Measurements from ENCODE around the gene IPO8.

The IPO8 gene

GRCh38 chr12:30692470-30692869 lies 3.2 kb downstream of the IPO8 start:
- no peaks in the 10 kb centered on the region for H3K9me2 ChIP-seq (replicated peaks; ENCODE audit: insufficient read depth, low read length)
- H3K4me2 ChIP-seq (ENCODE audit: low read depth, low read length): no peak overlapping the region
- H3F3A ChIP-seq (ENCODE audit: insufficient read depth, low read length): no peaks in the 10 kb centered on the region
- no peak for TF ChIP-seq EZH2 (optimal IDR thresholded peaks at IDR 0.05; ENCODE audit: low read depth, low read length)
- no peak for TF ChIP-seq CTCF (IDR thresholded peaks at IDR 0.05; ENCODE audit: low read length)
- TF ChIP-seq EZH2phosphoT487 (IDR thresholded peaks at IDR 0.05; ENCODE audit: low read length): no peak
- H3K27ac ChIP-seq (ENCODE audit: low read length): no peak overlapping the region
- no peak for DNase-seq
- H2AFZ ChIP-seq (ENCODE audit: low read length): no peak overlapping the region
- H3K9me3 ChIP-seq (replicated peaks; ENCODE audit: insufficient read depth, low read length): no peaks in the 10 kb centered on the region
- H3K9ac ChIP-seq (ENCODE audit: low read length): no peak overlapping the region
- no peaks in the 10 kb centered on the region for H3K27me3 ChIP-seq (replicated peaks; ENCODE audit: insufficient read depth, low read length)
- H4K20me1 ChIP-seq (ENCODE audit: insufficient read depth, low read length): no peaks in the 10 kb centered on the region
- H3K36me3 ChIP-seq (replicated peaks; ENCODE audit: insufficient read depth, low read length): peaks cover 5% of the 10 kb centered on the region; the same call in 1 of the 2 replicates
- no peak overlapping the region for H3K4me3 ChIP-seq (ENCODE audit: low read length)
- H3K4me1 ChIP-seq (ENCODE audit: low read length): peaks cover 15% of the 10 kb centered on the region; the same call in 1 of the 2 replicates
- peaks cover 71% of the 10 kb centered on the region for H3K79me2 ChIP-seq (ENCODE audit: low read length)

DNA sequence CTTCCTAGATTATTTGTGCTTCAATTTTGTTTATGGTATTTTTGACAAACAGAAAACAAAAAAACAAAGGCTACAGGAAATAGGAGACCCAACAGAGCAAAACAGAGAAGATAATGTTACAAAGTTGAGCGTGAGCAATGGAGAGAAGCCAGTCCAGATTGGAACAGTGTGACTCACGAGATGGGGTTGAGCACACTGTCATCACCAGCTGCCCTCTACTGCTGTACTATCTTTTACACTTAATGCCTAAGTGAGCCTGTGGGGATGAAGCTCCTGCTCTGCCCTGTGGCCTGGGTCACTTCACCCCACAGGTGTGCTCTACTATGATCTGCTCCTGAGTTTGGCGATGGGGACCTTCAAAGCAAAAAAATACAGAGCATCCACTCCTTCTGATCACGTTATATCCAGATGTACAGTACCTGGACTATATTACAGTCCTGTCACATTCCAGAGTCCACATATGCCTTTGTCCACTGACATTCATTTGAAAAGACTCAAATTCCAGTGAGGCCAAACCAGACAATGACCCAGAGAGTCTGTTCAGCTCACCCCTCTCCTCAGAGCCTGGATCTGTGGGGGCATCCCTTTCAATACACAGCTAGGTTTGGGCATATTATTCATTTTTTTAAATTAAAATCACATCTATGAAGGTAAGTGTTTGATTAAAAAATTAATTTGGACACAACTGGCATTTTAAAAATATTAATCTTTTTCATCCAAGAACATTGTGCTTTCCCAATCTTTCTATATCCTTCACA lies 4.4 kb downstream of the IPO8 start:
- no peak overlapping the region for H3K27ac ChIP-seq (ENCODE audit: low read length)
- H4K20me1 ChIP-seq (ENCODE audit: insufficient read depth, low read length): no peaks in the 10 kb centered on the region
- H2AFZ ChIP-seq (ENCODE audit: low read length): no peak overlapping the region
- H3K9me3 ChIP-seq (replicated peaks; ENCODE audit: insufficient read depth, low read length): no peaks in the 10 kb centered on the region
- H3K4me1 ChIP-seq (ENCODE audit: low read length): peaks cover 14% of the 10 kb centered on the region; the same call in 1 of the 2 replicates
- H3K9me2 ChIP-seq (replicated peaks; ENCODE audit: insufficient read depth, low read length): no peaks in the 10 kb centered on the region
- peaks cover 5% of the 10 kb centered on the region; the same call in 1 of the 2 replicates for H3K36me3 ChIP-seq (replicated peaks; ENCODE audit: insufficient read depth, low read length)
- H3K27me3 ChIP-seq (replicated peaks; ENCODE audit: insufficient read depth, low read length): no peaks in the 10 kb centered on the region
- H3K4me2 ChIP-seq (ENCODE audit: low read depth, low read length): no peak overlapping the region
- DNase-seq: no peak
- H3K4me3 ChIP-seq (ENCODE audit: low read length): no peak overlapping the region
- no peak overlapping the region for H3K9ac ChIP-seq (ENCODE audit: low read length)
- no peaks in the 10 kb centered on the region for H3F3A ChIP-seq (ENCODE audit: insufficient read depth, low read length)
- TF ChIP-seq EZH2phosphoT487 (IDR thresholded peaks at IDR 0.05; ENCODE audit: low read length) (no peak), EZH2 (optimal IDR thresholded peaks at IDR 0.05; ENCODE audit: low read depth, low read length) (no peak), CTCF (IDR thresholded peaks at IDR 0.05; ENCODE audit: low read length) (no peak)
- H3K79me2 ChIP-seq (ENCODE audit: low read length): peaks cover 74% of the 10 kb centered on the region

DNA sequence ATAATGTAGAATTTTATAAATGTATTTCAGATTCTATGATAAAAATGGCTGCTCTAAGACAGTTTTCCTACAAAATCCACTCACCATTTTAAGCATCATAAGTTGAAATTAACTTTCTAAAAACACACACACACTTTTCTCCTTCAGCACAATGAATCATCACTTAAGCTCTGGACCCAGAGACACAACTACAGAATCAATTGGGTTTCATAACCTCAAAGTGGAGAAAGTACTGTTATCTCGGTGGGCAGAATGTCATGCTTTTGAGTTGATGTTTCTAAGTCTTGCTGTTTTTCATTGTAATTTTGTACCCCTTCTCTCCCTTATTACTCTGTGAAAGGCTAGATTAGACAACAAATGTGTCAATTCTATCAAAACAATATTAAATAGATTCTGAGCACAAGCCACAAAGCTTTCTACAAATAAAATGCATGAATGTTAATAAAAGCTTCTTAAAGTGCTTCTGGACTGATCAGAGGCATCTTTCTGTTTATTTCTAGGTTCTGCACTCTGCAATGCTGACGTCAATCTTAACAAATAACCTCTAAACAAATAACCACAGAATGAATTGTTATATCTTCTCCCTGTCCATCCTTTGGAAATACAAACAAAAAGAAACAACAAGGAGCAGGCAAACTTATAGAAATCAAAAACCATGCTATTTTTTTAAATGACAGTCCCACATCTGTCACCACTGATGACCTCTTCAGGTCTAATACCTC lies 8.2 kb downstream of the IPO8 start:
- Histone ChIP-seq H3K4me2 (ENCODE audit: low read depth, low read length) (no peak overlapping the region), H3K9me3 (replicated peaks; ENCODE audit: insufficient read depth, low read length) (no peaks in the 10 kb centered on the region), H3K36me3 (replicated peaks; ENCODE audit: insufficient read depth, low read length) (peaks cover 5% of the 10 kb centered on the region; the same call in 1 of the 2 replicates), H3K9me2 (replicated peaks; ENCODE audit: insufficient read depth, low read length) (no peaks in the 10 kb centered on the region), H3K79me2 (ENCODE audit: low read length) (peaks cover 40% of the 10 kb centered on the region), H3K9ac (ENCODE audit: low read length) (no peak overlapping the region), H2AFZ (ENCODE audit: low read length) (no peak overlapping the region), H4K20me1 (ENCODE audit: insufficient read depth, low read length) (no peaks in the 10 kb centered on the region), H3F3A (ENCODE audit: insufficient read depth, low read length) (no peaks in the 10 kb centered on the region), H3K4me3 (ENCODE audit: low read length) (no peak overlapping the region), H3K27ac (ENCODE audit: low read length) (no peak overlapping the region), H3K4me1 (ENCODE audit: low read length) (no peaks in the 10 kb centered on the region), H3K27me3 (replicated peaks; ENCODE audit: insufficient read depth, low read length) (no peaks in the 10 kb centered on the region)
- TF ChIP-seq EZH2 (optimal IDR thresholded peaks at IDR 0.05; ENCODE audit: low read depth, low read length) (no peak), CTCF (IDR thresholded peaks at IDR 0.05; ENCODE audit: low read length) (no peak), EZH2phosphoT487 (IDR thresholded peaks at IDR 0.05; ENCODE audit: low read length) (no peak)
- DNase-seq: no peak
